Measurements from ENCODE around the gene RBM23. TPM values are rescaled to one million over a fixed set of nuclear protein-coding genes. Genes with fewer than 3 reads are reported as not detected.

The RBM23 gene
- total and polyA plus RNA-seq, 9 of the 15 experiments (the other 6 are each of a cell fraction or from before 2014, with no cell fraction given): 46.0 to 102 (median 58.5) TPM

- TF ChIP-seq, protein P1, sequence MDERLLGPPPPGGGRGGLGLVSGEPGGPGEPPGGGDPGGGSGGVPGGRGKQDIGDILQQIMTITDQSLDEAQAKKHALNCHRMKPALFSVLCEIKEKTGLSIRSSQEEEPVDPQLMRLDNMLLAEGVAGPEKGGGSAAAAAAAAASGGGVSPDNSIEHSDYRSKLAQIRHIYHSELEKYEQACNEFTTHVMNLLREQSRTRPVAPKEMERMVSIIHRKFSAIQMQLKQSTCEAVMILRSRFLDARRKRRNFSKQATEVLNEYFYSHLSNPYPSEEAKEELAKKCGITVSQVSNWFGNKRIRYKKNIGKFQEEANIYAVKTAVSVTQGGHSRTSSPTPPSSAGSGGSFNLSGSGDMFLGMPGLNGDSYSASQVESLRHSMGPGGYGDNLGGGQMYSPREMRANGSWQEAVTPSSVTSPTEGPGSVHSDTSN (CRISPR knock-in tag; IDR thresholded peaks at IDR 0.05; ENCODE audit: low read depth): 0 out of 2 replicates have a peak, but pooled peaks have one; percentile 30
- TF ChIP-seq, protein P1 (tag; conservative IDR thresholded peaks at IDR 0.05; ENCODE audit: low read depth): 0 out of 2 replicates have a peak, but pooled peaks have one; percentile 40
- TF ChIP-seq HMG20A (CRISPR knock-in tag; conservative IDR thresholded peaks at IDR 0.05) (no peak), RAD21 (CRISPR knock-in tag; conservative IDR thresholded peaks at IDR 0.05 in 1 of 2, IDR thresholded peaks at IDR 0.05 in 1 of 2) (no peak), NR1H2 (CRISPR knock-in tag; IDR thresholded peaks at IDR 0.05) (no peak), ETS2 (tag; IDR thresholded peaks at IDR 0.05; ENCODE audit: borderline replicate concordance, poor library complexity, severe bottlenecking) (no peak), BRF2 (IDR thresholded peaks at IDR 0.05; ENCODE audit: borderline replicate concordance, insufficient read depth, insufficient read length) (no peak)
- TF ChIP-seq, protein P2, sequence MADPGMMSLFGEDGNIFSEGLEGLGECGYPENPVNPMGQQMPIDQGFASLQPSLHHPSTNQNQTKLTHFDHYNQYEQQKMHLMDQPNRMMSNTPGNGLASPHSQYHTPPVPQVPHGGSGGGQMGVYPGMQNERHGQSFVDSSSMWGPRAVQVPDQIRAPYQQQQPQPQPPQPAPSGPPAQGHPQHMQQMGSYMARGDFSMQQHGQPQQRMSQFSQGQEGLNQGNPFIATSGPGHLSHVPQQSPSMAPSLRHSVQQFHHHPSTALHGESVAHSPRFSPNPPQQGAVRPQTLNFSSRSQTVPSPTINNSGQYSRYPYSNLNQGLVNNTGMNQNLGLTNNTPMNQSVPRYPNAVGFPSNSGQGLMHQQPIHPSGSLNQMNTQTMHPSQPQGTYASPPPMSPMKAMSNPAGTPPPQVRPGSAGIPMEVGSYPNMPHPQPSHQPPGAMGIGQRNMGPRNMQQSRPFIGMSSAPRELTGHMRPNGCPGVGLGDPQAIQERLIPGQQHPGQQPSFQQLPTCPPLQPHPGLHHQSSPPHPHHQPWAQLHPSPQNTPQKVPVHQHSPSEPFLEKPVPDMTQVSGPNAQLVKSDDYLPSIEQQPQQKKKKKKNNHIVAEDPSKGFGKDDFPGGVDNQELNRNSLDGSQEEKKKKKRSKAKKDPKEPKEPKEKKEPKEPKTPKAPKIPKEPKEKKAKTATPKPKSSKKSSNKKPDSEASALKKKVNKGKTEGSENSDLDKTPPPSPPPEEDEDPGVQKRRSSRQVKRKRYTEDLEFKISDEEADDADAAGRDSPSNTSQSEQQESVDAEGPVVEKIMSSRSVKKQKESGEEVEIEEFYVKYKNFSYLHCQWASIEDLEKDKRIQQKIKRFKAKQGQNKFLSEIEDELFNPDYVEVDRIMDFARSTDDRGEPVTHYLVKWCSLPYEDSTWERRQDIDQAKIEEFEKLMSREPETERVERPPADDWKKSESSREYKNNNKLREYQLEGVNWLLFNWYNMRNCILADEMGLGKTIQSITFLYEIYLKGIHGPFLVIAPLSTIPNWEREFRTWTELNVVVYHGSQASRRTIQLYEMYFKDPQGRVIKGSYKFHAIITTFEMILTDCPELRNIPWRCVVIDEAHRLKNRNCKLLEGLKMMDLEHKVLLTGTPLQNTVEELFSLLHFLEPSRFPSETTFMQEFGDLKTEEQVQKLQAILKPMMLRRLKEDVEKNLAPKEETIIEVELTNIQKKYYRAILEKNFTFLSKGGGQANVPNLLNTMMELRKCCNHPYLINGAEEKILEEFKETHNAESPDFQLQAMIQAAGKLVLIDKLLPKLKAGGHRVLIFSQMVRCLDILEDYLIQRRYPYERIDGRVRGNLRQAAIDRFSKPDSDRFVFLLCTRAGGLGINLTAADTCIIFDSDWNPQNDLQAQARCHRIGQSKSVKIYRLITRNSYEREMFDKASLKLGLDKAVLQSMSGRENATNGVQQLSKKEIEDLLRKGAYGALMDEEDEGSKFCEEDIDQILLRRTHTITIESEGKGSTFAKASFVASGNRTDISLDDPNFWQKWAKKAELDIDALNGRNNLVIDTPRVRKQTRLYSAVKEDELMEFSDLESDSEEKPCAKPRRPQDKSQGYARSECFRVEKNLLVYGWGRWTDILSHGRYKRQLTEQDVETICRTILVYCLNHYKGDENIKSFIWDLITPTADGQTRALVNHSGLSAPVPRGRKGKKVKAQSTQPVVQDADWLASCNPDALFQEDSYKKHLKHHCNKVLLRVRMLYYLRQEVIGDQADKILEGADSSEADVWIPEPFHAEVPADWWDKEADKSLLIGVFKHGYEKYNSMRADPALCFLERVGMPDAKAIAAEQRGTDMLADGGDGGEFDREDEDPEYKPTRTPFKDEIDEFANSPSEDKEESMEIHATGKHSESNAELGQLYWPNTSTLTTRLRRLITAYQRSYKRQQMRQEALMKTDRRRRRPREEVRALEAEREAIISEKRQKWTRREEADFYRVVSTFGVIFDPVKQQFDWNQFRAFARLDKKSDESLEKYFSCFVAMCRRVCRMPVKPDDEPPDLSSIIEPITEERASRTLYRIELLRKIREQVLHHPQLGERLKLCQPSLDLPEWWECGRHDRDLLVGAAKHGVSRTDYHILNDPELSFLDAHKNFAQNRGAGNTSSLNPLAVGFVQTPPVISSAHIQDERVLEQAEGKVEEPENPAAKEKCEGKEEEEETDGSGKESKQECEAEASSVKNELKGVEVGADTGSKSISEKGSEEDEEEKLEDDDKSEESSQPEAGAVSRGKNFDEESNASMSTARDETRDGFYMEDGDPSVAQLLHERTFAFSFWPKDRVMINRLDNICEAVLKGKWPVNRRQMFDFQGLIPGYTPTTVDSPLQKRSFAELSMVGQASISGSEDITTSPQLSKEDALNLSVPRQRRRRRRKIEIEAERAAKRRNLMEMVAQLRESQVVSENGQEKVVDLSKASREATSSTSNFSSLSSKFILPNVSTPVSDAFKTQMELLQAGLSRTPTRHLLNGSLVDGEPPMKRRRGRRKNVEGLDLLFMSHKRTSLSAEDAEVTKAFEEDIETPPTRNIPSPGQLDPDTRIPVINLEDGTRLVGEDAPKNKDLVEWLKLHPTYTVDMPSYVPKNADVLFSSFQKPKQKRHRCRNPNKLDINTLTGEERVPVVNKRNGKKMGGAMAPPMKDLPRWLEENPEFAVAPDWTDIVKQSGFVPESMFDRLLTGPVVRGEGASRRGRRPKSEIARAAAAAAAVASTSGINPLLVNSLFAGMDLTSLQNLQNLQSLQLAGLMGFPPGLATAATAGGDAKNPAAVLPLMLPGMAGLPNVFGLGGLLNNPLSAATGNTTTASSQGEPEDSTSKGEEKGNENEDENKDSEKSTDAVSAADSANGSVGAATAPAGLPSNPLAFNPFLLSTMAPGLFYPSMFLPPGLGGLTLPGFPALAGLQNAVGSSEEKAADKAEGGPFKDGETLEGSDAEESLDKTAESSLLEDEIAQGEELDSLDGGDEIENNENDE (IDR thresholded peaks at IDR 0.05; ENCODE audit: low read depth, low read length): no peak
These were observed at the start of gene RBM23 (continued) for GRCh38 chr14:22918804-22919600.

Data from K562 (cell line).